H1 (cell line): ENCODE results near the gene MFGE8. TPM values are rescaled to one million over a fixed set of nuclear protein-coding genes. Genes with fewer than 3 reads are reported as not detected.

ENCODE experiments used
- CTCF ChIA-PET: fragments of 300-600 bp; sonication (Branson Sonifier 250); formaldehyde crosslinking; loops from one replicate; lab custom pipeline; 2021; ENCODE audit not compliant: partially characterized antibody; lab: Charles Lee
- POLR2A ChIA-PET: fragments of 300-600 bp; sonication (Branson Sonifier 250); formaldehyde crosslinking; loops from one replicate; lab custom pipeline; 2021; ENCODE audit warnings: inconsistent platforms; ENCODE audit not compliant: partially characterized antibody; lab: Charles Lee
- DNase-seq, 2 experiments: peaks; one replicate each; pipeline versions ENCODE4 v3.0.0 to v3.0.0-alpha.2; 2010 to 2022; ENCODE audit warnings: low spot score in 2 of 2, low read depth in 1 of 2, mixed read lengths in 1 of 2
- FAIRE-seq: peaks from 2 replicates; lab custom pipeline; 2011; peaks lifted over from hg19 to GRCh38; lab: Jason Lieb, UNC
- H2AFZ ChIP-seq: 2 replicates; pipeline ENCODE4 v1.8.1; 2012; ENCODE audit warnings: low read length, inconsistent platforms
- H2AK5ac ChIP-seq: 2 replicates; pipeline ENCODE4 v1.6.1; 2013; ENCODE audit warnings: low read depth, low read length
- H2BK120ac ChIP-seq: replicated peaks from 2 replicates; pipeline ENCODE3; 2013; ENCODE audit warnings: low read depth, low read length, inconsistent platforms
- H2BK12ac ChIP-seq: 2 replicates; pipeline ENCODE4 v1.6.1; 2013; ENCODE audit warnings: low read depth, low read length
- H2BK15ac ChIP-seq: 2 replicates; pipeline ENCODE4 v1.6.1; 2013; ENCODE audit warnings: low read length
- H2BK20ac ChIP-seq: 2 replicates; pipeline ENCODE4 v1.6.1; 2013; ENCODE audit warnings: low read length
- H2BK5ac ChIP-seq: 2 replicates; pipeline ENCODE4 v1.6.1; 2013; ENCODE audit warnings: low read depth, low read length
- H3K14ac ChIP-seq: 2 replicates; pipeline ENCODE4 v1.6.1; 2013; ENCODE audit warnings: inconsistent platforms; ENCODE audit not compliant: insufficient read length
- H3K18ac ChIP-seq: 2 replicates; pipeline ENCODE4 v1.6.1; 2013; ENCODE audit warnings: low read length; ENCODE audit errors: extremely low read depth
- H3K23ac ChIP-seq: 2 replicates; pipeline ENCODE4 v1.6.1; 2013; ENCODE audit warnings: inconsistent platforms; ENCODE audit not compliant: insufficient read length
- H3K23me2 ChIP-seq: 2 replicates; pipeline ENCODE4 v1.6.1; 2013; ENCODE audit warnings: low read depth, low read length
- H3K27ac ChIP-seq: 2 replicates; pipeline ENCODE4 v1.6.1; 2011; ENCODE audit warnings: low read depth, low read length, inconsistent platforms
- H3K27me3 ChIP-seq, 4 experiments: replicated peaks in 1 of 4; 1 replicate in 1 of 4; 2 replicates in 3 of 4; pipeline versions ENCODE4 v1.6.1 to v1.8.1; 2011 to 2013; ENCODE audit warnings: low read length in 3 of 4, mild to moderate bottlenecking in 3 of 4, inconsistent platforms in 2 of 4, mixed read lengths in 2 of 4, moderate library complexity in 1 of 4; ENCODE audit not compliant: control insufficient read depth in 3 of 4, insufficient read depth in 3 of 4; ENCODE audit errors: extremely low read depth in 1 of 4
- H3K36me3 ChIP-seq, 4 experiments: 2 replicates each; pipeline versions ENCODE4 v1.6.1 to v1.8.1; 2011 to 2013; ENCODE audit warnings: mild to moderate bottlenecking in 4 of 4, low read length in 3 of 4, moderate library complexity in 2 of 4, control low read depth in 1 of 4, inconsistent platforms in 1 of 4; ENCODE audit not compliant: insufficient read depth in 4 of 4, control insufficient read depth in 2 of 4
- H3K4ac ChIP-seq: replicated peaks from 2 replicates; pipeline ENCODE3; 2013; ENCODE audit warnings: low read length, low read depth, mixed read lengths, inconsistent platforms; ENCODE audit not compliant: insufficient read length
- H3K4me1 ChIP-seq, 4 experiments: replicated peaks in 1 of 4; 1 replicate in 1 of 4; 2 replicates in 3 of 4; pipeline versions ENCODE4 v1.6.1 to v1.8.1; 2011 to 2013; ENCODE audit warnings: low read length in 3 of 4, inconsistent platforms in 2 of 4, mixed read lengths in 1 of 4; ENCODE audit not compliant: insufficient read depth in 4 of 4, control insufficient read depth in 3 of 4
- H3K4me2 ChIP-seq, 2 experiments: 2 replicates each; pipeline versions ENCODE4 v1.6.1 to v1.8.1; 2011 to 2013; ENCODE audit warnings: low read depth in 2 of 2, low read length in 2 of 2, control low read depth in 1 of 2, inconsistent platforms in 1 of 2, mild to moderate bottlenecking in 1 of 2; ENCODE audit not compliant: insufficient read depth in 1 of 2
- H3K4me3 ChIP-seq, 4 experiments: fragments of 200-600, 300-600 bp in 1 of 4; sonication (generic), shearing (Covaris generic), sonication (Bioruptor Twin) in 1 of 4; 2 replicates each; pipeline versions ENCODE4 v1.5.1 to v1.8.1; 2011 to 2016; ENCODE audit warnings: low read length in 4 of 4, low read depth in 3 of 4, control low read depth in 2 of 4, inconsistent platforms in 2 of 4, mild to moderate bottlenecking in 2 of 4, mixed read lengths in 1 of 4, moderate library complexity in 1 of 4; ENCODE audit not compliant: insufficient read depth in 2 of 4; ENCODE audit errors: extremely low read depth in 1 of 4
- H3K56ac ChIP-seq: replicated peaks from 2 replicates; pipeline ENCODE3; 2013; ENCODE audit warnings: low read depth, mild to moderate bottlenecking, mixed read lengths, low read length, inconsistent platforms; ENCODE audit not compliant: insufficient read length
- H3K79me1 ChIP-seq: 2 replicates; pipeline ENCODE4 v1.6.1; 2013; ENCODE audit warnings: low read depth, low read length, control low read depth
- H3K79me2 ChIP-seq, 2 experiments: 2 replicates each; pipeline versions ENCODE4 v1.6.1 to v1.8.1; 2012 to 2013; ENCODE audit warnings: low read length in 2 of 2, mild to moderate bottlenecking in 2 of 2, inconsistent platforms in 1 of 2; ENCODE audit not compliant: insufficient read depth in 2 of 2, control insufficient read depth in 1 of 2
- H3K9ac ChIP-seq, 4 experiments: replicated peaks in 1 of 4; 1 replicate in 1 of 4; 2 replicates in 3 of 4; pipeline versions ENCODE4 v1.6.1 to v1.8.1; 2011 to 2013; ENCODE audit warnings: low read depth in 3 of 4, low read length in 3 of 4, control low read depth in 2 of 4, mild to moderate bottlenecking in 2 of 4, moderate library complexity in 2 of 4, inconsistent platforms in 1 of 4; ENCODE audit errors: extremely low read depth in 1 of 4
- H3K9me3 ChIP-seq, 2 experiments: 2 replicates each; pipeline versions ENCODE4 v1.6.1 to v1.8.1; 2012 to 2013; ENCODE audit warnings: mild to moderate bottlenecking in 2 of 2, moderate library complexity in 2 of 2, control low read depth in 1 of 2, inconsistent platforms in 1 of 2, low read depth in 1 of 2, low read length in 1 of 2, mixed read lengths in 1 of 2; ENCODE audit not compliant: insufficient read depth in 2 of 2
- H4K20me1 ChIP-seq, 2 experiments: replicated peaks in 1 of 2; 2 replicates each; pipeline versions ENCODE3 to v1.8.1; 2011 to 2013; ENCODE audit warnings: inconsistent platforms in 2 of 2, low read length in 2 of 2, mild to moderate bottlenecking in 1 of 2; ENCODE audit not compliant: insufficient read depth in 2 of 2, control insufficient read depth in 1 of 2
- H4K5ac ChIP-seq: 2 replicates; pipeline ENCODE4 v1.6.1; 2013; ENCODE audit warnings: low read length, low read depth, mixed read lengths, inconsistent platforms; ENCODE audit not compliant: insufficient read length
- H4K8ac ChIP-seq: 2 replicates; pipeline ENCODE4 v1.8.0; 2013; ENCODE audit warnings: mild to moderate bottlenecking, moderate library complexity, low read length, inconsistent platforms; ENCODE audit not compliant: insufficient read depth; ENCODE audit errors: extremely low read depth
- H4K91ac ChIP-seq: replicated peaks from 2 replicates; pipeline ENCODE3; 2013; ENCODE audit warnings: low read length, mixed read lengths, inconsistent platforms; ENCODE audit not compliant: insufficient read length
- CHD2 ChIP-seq: IDR thresholded peaks from 2 replicates; pipeline ENCODE4 v1.6.1; 2012; ENCODE audit warnings: low read length, improper control_type of control experiment
- JUN ChIP-seq: IDR thresholded peaks from 2 replicates; pipeline ENCODE4 v1.6.1; 2011; ENCODE audit warnings: low read depth, mild to moderate bottlenecking, improper control_type of control experiment, low read length
- NANOG ChIP-seq: IDR thresholded peaks from 2 replicates; pipeline ENCODE4 v1.6.1; 2011; ENCODE audit warnings: low read length, low read depth, mild to moderate bottlenecking, inconsistent platforms; ENCODE audit not compliant: insufficient read depth, poor library complexity, severe bottlenecking
- NRF1 ChIP-seq: IDR thresholded peaks from 2 replicates; pipeline ENCODE4 v1.6.1; 2011; ENCODE audit warnings: mild to moderate bottlenecking, low read depth, low read length, improper control_type of control experiment
- POLR2AphosphoS5 ChIP-seq: IDR thresholded peaks from 2 replicates; pipeline ENCODE4 v1.6.1; 2011; ENCODE audit warnings: low read depth, low read length
- RAD21 ChIP-seq, 2 experiments: IDR thresholded peaks in 1 of 2; conservative IDR thresholded peaks in 1 of 2; 2 replicates each; pipeline ENCODE4 v1.6.1; 2011; ENCODE audit warnings: low read depth in 2 of 2, low read length in 2 of 2, improper control_type of control experiment in 1 of 2, inconsistent platforms in 1 of 2, mild to moderate bottlenecking in 1 of 2, moderate library complexity in 1 of 2
- SP1 ChIP-seq: IDR thresholded peaks from 2 replicates; pipeline ENCODE4 v1.6.1; 2011; ENCODE audit warnings: low read depth, low read length
- SRF ChIP-seq: IDR thresholded peaks from 2 replicates; pipeline ENCODE4 v1.6.1; 2011; ENCODE audit warnings: mild to moderate bottlenecking, low read depth, low read length, moderate library complexity
- WGBS, 2 experiments: shearing (Covaris generic) in 1 of 2; methylation state at CpG; one replicate each; pipeline versions ENCODE4 v1.1.6 to v1.1.7; 2013 to 2015; ENCODE audit warnings: low lambda C conversion rate in 2 of 2, mixed read lengths in 2 of 2, inconsistent platforms in 1 of 2, low coverage in 1 of 2, missing lambda C conversion rate in 1 of 2; ENCODE audit not compliant: insufficient replicate concordance in 2 of 2, insufficient coverage in 1 of 2, insufficient read length in 1 of 2; ENCODE audit errors: extremely low coverage in 1 of 2, missing lambda C conversion rate in 1 of 2; 5-methylcytosine and 5-hydroxymethylcytosine counted together
- polyA plus RNA-seq, 7 experiments: library from polyadenylated mRNA; depleted of rRNA in 3 of 7; stranded (reverse) in 5 of 7; unstranded in 2 of 7; fragments of >200 nt in 5 of 7; fragments of 200-250 nt in 2 of 7; gene quantifications; 1 replicate in 5 of 7; 2 replicates in 1 of 7; 4 replicates in 1 of 7; pipeline versions ENCODE4 v1.2.1 to v1.2.3, GENCODE V29; 2011 to 2013; ENCODE audit warnings: missing spikeins in 2 of 7, mixed read lengths in 2 of 7
- total RNA-seq: library from RNA; stranded (reverse); fragmentation: NEBNext Ultra II Directional; extraction: Animal tissue kit (Norgen Biotek cat#: 25700); gene quantifications from 2 replicates; pipeline ENCODE4 v1.2.1, GENCODE V29; 2021
- TF ChIP-seq, protein P1 (sequence below): IDR thresholded peaks from 2 replicates; pipeline ENCODE4 v1.6.1; 2012; ENCODE audit warnings: inconsistent platforms

The MFGE8 gene
- total and polyA plus RNA-seq, 2 of the 8 experiments (the other 6 are each of a cell fraction or from before 2014, with no cell fraction given), result 1,237 to 2,117 TPM

DNA sequence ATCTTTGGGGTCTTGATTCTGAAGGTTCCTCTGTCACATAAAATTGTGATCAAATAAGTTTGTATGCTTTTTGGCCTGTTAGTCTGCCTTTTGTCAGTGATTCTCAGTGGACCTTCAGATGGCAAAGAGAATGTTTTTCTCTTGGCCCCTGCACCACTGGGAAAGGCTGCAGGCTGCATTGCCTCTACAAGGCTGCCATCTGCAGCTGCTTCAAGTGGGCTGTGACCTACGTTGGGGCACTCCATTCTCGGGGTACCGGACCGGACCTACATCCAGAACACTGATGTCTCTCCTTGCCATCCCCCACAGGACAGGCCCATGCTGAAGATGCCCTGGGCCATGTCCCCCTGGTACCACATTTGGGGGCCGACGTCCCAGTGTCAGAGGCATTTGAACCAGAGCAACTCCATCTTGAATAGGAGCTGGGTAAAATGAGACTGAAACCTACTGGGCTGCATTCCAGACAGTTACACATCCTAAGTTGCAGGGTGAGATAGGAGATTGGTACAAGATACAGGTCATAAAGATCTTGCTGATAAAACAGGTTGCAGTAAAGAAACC lies 37.5 kb upstream of the MFGE8 start:
- H3K79me2 ChIP-seq, result no peaks in the 10 kb centered on the region
- H3K4me2 ChIP-seq, result no peak overlapping the region
- H3K27me3 ChIP-seq, result no peaks in the 10 kb centered on the region
- DNase-seq (no peak), FAIRE-seq (no peak)
- H3K4ac ChIP-seq, result no peak overlapping the region
- no peaks in the 10 kb centered on the region for H3K79me1 ChIP-seq
- H3K23ac ChIP-seq, result no peak overlapping the region
- H2BK120ac ChIP-seq, result no peak overlapping the region
- H4K91ac ChIP-seq, result no peak overlapping the region
- H2AK5ac ChIP-seq, result no peak overlapping the region
- H3K9me3 ChIP-seq, result peaks cover 4 to 6% of the 10 kb centered on the region in 2 experiments; a peak in 1 of 4 replicates
- no peaks in the 10 kb centered on the region for H3K23me2 ChIP-seq
- POLR2A ChIA-PET, result interaction anchor here (1.0 to 1.3 kb wide), 2 partner anchors 11 kb away, joined by 3 to 4 read pairs; no protein-coding TSS in a partner anchor
- no peak overlapping the region for H3K18ac ChIP-seq
- no peak overlapping the region for H2BK15ac ChIP-seq
- H4K20me1 ChIP-seq, result no peaks in the 10 kb centered on the region
- CTCF ChIA-PET, result no interaction called here
- 94% methylated on average over 6 of the region's 6 CpGs; no CpG with 5 or more reads in 1 of the 2 experiments for WGBS, 2 experiments
- H3K4me1 ChIP-seq, result peaks cover 0 to 5% (median 4%) of the 10 kb centered on the region in 4 experiments; a peak in 2 of 7 replicates
- no peak overlapping the region for H2BK5ac ChIP-seq
- no peak overlapping the region for H2BK12ac ChIP-seq
- H3K9ac ChIP-seq, result no peak overlapping the region
- TF ChIP-seq SRF (no peak), RAD21 (IDR thresholded peaks at IDR 0.05 in 1 of 2, conservative IDR thresholded peaks at IDR 0.05 in 1 of 2; ENCODE audit: low read depth in 2 of 2, low read length in 2 of 2) (no peak), NRF1 (no peak), CHD2 (no peak), POLR2AphosphoS5 (no peak), NANOG (no peak), JUN (no peak), SP1 (no peak)
- TF ChIP-seq, protein P1, sequence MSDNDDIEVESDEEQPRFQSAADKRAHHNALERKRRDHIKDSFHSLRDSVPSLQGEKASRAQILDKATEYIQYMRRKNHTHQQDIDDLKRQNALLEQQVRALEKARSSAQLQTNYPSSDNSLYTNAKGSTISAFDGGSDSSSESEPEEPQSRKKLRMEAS, result no peak
- H3K36me3 ChIP-seq, result no peaks in the 10 kb centered on the region
- no peak overlapping the region for H3K4me3 ChIP-seq
- H2AFZ ChIP-seq, result no peak overlapping the region
- no peak overlapping the region for H3K27ac ChIP-seq
- H3K56ac ChIP-seq, result no peak overlapping the region
- H4K8ac ChIP-seq, result no peak overlapping the region
- no peak overlapping the region for H2BK20ac ChIP-seq
- H4K5ac ChIP-seq, result no peak overlapping the region
- H3K14ac ChIP-seq, result no peak overlapping the region
